ENCODE measurements around the gene MGAT5.

DNA sequence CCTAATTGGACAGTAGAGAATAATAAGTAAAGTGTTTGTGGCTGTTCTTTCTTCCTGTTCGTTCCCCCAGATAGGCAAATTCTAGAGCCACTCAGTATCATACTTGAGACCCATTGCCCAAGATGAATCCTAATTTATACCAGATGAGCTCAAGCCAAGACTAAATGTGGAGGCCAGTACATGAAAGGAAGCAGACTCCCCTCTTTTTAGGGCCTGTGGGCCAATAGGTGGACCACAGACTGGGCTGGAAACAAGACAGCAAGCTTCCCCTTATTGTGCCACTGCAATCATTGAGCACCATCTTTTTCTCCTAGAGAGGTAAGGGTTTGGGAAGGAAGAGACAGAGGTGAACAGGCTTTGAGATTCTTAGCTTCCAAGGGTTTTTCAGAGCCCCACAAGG is 141.9 kb downstream of the MGAT5 start:
- TF ChIP-seq CREB1 (IDR thresholded peaks at IDR 0.05; ENCODE audit: low read depth) (no peak), TAF1 (IDR thresholded peaks at IDR 0.05; ENCODE audit: low read depth) (no peak), YY1 (IDR thresholded peaks at IDR 0.05; ENCODE audit: low read depth) (no peak)
